SK-N-MC (cell line): ENCODE data around the gene POLD2.

Source experiments
- EZH2 ChIP-seq: fragments of 200-600 bp; sonication (generic); IDR thresholded peaks from one replicate; pipeline ENCODE4 v1.6.1; 2017; ENCODE audit warnings: antibody characterized with exemption
- POLR2AphosphoS5 ChIP-seq: IDR thresholded peaks from 2 replicates; pipeline ENCODE4 v1.6.1; 2012; ENCODE audit warnings: mild to moderate bottlenecking, low read depth, low read length, borderline replicate concordance

- no peak for TF ChIP-seq POLR2AphosphoS5
- TF ChIP-seq EZH2: no peak
These were observed 49.6 kb upstream of the POLD2 start for GRCh38 chr7:44172803-44173424.
